Upper lobe of right lung (tissue), 1 donor: ENCODE data around the gene NDUFS4. TPM values are rescaled to one million over a fixed set of nuclear protein-coding genes. Genes with fewer than 3 reads are reported as not detected.

ENCODE experiments used
- ATAC-seq: fragments of 200-7000 bp; cut with Tn5 transposase; one replicate; pipeline ENCODE4 v1.9.1; 2020; ENCODE audit warnings: mild to moderate bottlenecking, moderate library complexity
- DNase-seq: peaks from one replicate; pipeline ENCODE4 v3.0.0-alpha.2; 2020
- H3K27ac ChIP-seq: fragments of 200-600 bp; one replicate; pipeline ENCODE4 v1.8.0; 2022
- H3K27me3 ChIP-seq: fragments of 200-600 bp; one replicate; pipeline ENCODE4 v1.8.0; 2022; ENCODE audit warnings: mild to moderate bottlenecking
- H3K36me3 ChIP-seq: fragments of 200-600 bp; one replicate; pipeline ENCODE4 v1.8.0; 2022
- H3K4me1 ChIP-seq: fragments of 200-600 bp; one replicate; pipeline ENCODE4 v1.8.0; 2022
- H3K4me3 ChIP-seq: fragments of 200-600 bp; one replicate; pipeline ENCODE4 v1.8.0; 2022; ENCODE audit warnings: mild to moderate bottlenecking
- H3K9me3 ChIP-seq: fragments of 200-600 bp; one replicate; pipeline ENCODE4 v1.8.0; 2022
- intact Hi-C: fragments of 100-400 bp; cut with DNase I; formaldehyde crosslinking; loops from one replicate; pipeline ENCODE4 v1.11.0; 2022
- total RNA-seq: library from RNA; stranded (reverse); fragmentation: NEBNext Ultra II Directional; extraction: Animal tissue kit (Norgen Biotek cat#: 25700); gene quantifications from one replicate; pipeline ENCODE4 v1.2.1, GENCODE V29; 2021
- TF ChIP-seq, protein P1 (sequence below): fragments of 200-600 bp; IDR thresholded peaks from one replicate; pipeline ENCODE4 v1.8.0; 2022; ENCODE audit warnings: antibody characterized with exemption
- donor health status: DM: no; HTN: yes; CAD: no; lungs with severe emphysema.

Gene NDUFS4
- total RNA-seq, 1 donor from 2014 or later = 54.1 TPM

DNA sequence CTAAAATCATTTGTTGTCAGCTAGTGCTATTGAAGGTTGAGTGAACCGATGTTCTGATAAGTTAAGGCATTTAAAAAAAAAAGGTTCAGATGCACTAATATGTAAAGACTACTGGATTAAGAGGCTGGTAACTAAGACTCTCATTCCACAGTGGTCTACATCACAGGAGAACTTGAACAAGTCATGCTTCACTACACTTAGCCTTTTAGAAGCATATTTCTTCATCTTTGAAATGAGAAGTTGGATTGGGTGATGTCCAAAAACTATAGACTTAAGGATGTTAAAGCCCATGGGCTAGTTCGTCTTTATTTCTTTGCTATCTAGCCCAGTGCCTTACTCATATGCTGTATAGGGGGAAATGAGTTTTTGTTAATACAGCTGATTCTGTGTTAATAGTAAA lies 107.2 kb downstream of the NDUFS4 start:
- H3K9me3 ChIP-seq = no peaks in the 10 kb centered on the region
- intact Hi-C loops = no loop called here

DNA sequence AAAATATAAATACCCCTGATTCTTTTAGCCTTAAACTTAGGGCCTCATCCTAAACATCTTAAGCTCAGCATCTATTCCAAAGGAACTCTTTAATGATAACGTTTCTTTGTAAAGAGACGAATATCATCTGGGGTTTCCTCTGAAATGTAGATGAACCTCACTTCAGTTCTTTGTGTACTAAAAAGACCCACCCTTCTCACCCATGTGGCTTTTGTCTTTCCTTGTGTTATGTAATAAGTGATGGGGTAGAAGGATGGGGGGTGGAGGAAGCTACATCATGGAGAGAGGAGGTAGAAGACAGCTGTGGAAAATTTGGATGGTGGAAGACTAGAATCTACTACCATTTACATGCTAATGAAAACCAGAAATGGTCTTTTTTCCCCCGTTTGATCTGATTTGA lies 111.0 kb downstream of the NDUFS4 start:
- H3K4me3 ChIP-seq = no peak overlapping the region
- H3K9me3 ChIP-seq = no peaks in the 10 kb centered on the region
- H3K27ac ChIP-seq = no peak overlapping the region
- TF ChIP-seq, protein P1, sequence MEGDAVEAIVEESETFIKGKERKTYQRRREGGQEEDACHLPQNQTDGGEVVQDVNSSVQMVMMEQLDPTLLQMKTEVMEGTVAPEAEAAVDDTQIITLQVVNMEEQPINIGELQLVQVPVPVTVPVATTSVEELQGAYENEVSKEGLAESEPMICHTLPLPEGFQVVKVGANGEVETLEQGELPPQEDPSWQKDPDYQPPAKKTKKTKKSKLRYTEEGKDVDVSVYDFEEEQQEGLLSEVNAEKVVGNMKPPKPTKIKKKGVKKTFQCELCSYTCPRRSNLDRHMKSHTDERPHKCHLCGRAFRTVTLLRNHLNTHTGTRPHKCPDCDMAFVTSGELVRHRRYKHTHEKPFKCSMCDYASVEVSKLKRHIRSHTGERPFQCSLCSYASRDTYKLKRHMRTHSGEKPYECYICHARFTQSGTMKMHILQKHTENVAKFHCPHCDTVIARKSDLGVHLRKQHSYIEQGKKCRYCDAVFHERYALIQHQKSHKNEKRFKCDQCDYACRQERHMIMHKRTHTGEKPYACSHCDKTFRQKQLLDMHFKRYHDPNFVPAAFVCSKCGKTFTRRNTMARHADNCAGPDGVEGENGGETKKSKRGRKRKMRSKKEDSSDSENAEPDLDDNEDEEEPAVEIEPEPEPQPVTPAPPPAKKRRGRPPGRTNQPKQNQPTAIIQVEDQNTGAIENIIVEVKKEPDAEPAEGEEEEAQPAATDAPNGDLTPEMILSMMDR = no peak
- DNase-seq (no peak), ATAC-seq (no peak)
- no peaks in the 10 kb centered on the region for H3K4me1 ChIP-seq
- H3K27me3 ChIP-seq = no peaks in the 10 kb centered on the region
- intact Hi-C loops = no loop called here
- peaks cover 6% of the 10 kb centered on the region for H3K36me3 ChIP-seq

More for the DNA sequence above, 107.2 kb downstream of the NDUFS4 start:
- no peak overlapping the region for H3K4me3 ChIP-seq
- ATAC-seq (no peak), DNase-seq (no peak)
- H3K27me3 ChIP-seq = no peaks in the 10 kb centered on the region
- peaks cover 6% of the 10 kb centered on the region for H3K36me3 ChIP-seq
- H3K4me1 ChIP-seq = no peaks in the 10 kb centered on the region
- TF ChIP-seq, protein P1 = no peak
- no peak overlapping the region for H3K27ac ChIP-seq

DNA sequence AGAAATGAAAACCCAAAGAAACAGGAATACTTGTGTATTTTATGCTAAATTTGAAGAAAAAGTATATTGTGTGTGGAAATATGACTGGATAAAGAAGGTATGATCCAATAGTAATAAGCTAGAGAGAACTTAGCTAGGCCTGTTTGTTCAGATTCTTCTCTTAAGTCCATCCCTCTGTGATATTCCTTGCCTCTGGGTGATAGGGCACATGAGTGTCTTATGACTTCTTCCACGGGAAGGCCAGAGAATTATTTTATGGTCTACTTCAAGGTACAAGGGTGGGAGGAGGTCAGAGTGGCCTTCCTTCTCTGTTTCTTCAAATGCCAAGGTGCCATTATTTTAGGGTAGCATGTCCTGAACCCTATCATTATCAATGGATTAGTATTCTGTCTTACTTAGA lies 113.7 kb downstream of the NDUFS4 start:
- no peak for ATAC-seq
- Histone ChIP-seq H3K27ac (no peak overlapping the region), H3K36me3 (peaks cover 2% of the 10 kb centered on the region), H3K4me3 (no peak overlapping the region), H3K27me3 (no peaks in the 10 kb centered on the region), H3K4me1 (no peaks in the 10 kb centered on the region), H3K9me3 (no peaks in the 10 kb centered on the region)
- intact Hi-C loops = no loop called here
- DNase-seq = no peak
- TF ChIP-seq, protein P1 = no peak

DNA sequence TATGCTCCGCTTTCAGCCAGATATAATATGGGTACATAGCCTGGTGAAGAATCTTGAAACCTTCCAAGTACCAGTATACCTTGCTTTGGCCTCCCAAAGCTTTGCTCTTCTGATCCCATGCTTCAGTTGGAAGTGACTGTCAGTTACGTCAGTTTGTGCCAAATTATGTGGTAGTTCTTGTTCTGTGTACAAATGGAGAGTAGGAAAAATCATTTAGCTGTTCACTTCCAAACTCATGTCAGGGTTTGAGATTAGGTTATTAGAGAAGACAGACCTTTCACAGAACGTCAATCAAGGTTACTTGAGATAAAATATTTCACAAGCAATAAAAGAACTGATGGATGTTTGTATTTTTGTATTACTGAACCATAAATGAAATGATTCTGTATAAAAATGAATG lies 117.2 kb downstream of the NDUFS4 start:
- Histone ChIP-seq H3K4me3 (no peak overlapping the region), H3K9me3 (no peaks in the 10 kb centered on the region), H3K4me1 (no peaks in the 10 kb centered on the region), H3K36me3 (no peaks in the 10 kb centered on the region), H3K27me3 (no peaks in the 10 kb centered on the region), H3K27ac (no peak overlapping the region)
- intact Hi-C loops = no loop called here
- TF ChIP-seq, protein P1 = no peak
- ATAC-seq (no peak), DNase-seq (no peak)

DNA sequence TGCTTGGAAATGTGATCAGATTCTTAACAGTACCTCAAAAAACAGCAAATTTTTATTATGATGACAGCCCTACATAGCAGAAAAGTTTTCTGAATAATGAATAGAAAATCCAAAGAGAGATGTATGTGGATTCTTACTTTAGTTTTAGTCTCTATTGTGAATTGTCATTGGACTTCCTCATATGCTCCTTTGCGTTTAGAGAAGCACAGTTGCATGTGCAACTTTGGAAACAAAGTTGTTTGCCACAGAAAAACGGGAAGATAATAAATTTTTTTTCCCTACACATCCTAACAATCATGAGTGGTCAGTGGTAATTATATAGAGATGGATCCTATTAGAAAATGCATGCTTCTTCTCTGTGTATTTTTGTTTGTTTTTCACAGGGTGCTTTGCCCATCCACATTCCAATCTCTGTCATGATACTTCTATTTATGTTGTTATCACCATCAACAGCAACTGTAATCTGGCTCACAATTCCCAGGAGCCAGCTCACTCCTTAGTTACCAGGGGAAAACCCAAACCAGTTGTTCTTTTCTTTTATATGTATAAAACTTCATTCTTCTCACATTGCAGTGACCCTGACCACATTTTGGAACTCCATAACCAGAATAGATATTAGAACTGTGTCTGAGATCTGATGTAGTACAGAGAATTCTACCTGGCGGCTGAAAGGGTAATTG lies 118.7 kb downstream of the NDUFS4 start:
- no peak overlapping the region for H3K4me3 ChIP-seq
- no peaks in the 10 kb centered on the region for H3K4me1 ChIP-seq
- intact Hi-C loops = no loop called here
- TF ChIP-seq, protein P1 = no peak
- no peak overlapping the region for H3K27ac ChIP-seq
- H3K27me3 ChIP-seq = no peaks in the 10 kb centered on the region
- ATAC-seq (no peak), DNase-seq (no peak)
- H3K9me3 ChIP-seq = no peaks in the 10 kb centered on the region
- no peaks in the 10 kb centered on the region for H3K36me3 ChIP-seq

DNA sequence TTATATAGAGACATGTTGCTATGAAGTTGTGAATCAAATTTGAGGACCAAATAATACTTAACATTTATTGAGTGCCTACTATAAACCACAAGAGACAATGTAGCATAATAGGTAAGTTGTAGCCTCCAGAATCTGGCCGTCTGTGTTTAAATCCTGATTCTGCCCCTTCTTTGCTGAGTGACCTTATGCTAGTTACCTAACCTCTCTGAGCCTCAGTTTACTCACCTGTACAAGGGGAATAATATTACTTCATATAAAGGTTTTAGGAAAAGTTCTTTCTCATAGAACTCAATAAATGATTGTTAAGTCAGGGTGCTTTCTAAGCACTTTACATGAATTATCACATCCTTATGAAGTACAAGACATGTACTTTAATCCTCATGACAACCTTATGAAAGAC lies 120.6 kb downstream of the NDUFS4 start:
- Histone ChIP-seq H3K4me1 (no peaks in the 10 kb centered on the region), H3K27ac (no peak overlapping the region), H3K4me3 (no peak overlapping the region), H3K9me3 (no peaks in the 10 kb centered on the region), H3K27me3 (no peaks in the 10 kb centered on the region), H3K36me3 (no peaks in the 10 kb centered on the region)
- ATAC-seq = no peak
- intact Hi-C loops = no loop called here
- TF ChIP-seq, protein P1 = no peak
- DNase-seq = no peak
